ENCODE measurements around the gene CCDC57. TPM values are rescaled to one million over a fixed set of nuclear protein-coding genes. Genes with fewer than 3 reads are reported as not detected.
A peak's percentile ranks its signal among the peaks of the same experiment; 100 is the strongest.

The CCDC57 gene
- total RNA-seq, 4 donors from 2014 or later = 8.4 to 21.6 (median 16.4) TPM

DNA sequence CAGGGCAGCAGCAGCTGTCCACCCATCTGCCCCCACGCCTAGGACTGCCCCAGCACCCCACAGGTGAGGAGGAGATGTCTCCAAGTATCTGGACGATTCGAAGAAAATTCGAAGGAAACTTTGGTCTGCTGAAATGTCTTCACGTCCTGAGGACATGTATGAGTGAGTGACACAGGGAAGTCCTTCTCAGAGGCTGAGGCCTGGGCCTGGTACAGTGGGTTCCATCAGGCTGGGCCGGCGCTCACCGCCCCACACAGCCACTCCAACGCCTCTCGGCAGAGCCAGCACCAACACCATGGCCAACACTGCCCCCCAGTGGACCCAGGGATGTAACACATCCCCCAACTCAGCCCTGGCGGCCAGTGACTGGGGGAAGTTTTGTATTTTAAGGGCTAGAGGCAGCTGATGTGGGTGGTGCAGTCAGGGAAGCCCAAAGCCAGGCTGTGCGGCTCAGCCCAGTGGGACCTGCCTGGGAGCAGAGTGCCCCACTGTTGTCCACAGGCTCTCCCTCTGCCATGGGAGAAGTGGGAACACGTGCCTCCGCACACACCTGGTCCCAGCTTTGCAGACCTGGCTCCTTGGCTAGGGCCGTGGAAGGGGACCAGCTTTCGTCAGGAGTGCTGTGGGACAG, 58.8 kb downstream of the CCDC57 start:
- Histone ChIP-seq H3K27ac (replicated peaks in 1 of 4) (no peak overlapping the region), H3K4me3 (no peak overlapping the region), H3K4me1 (peaks cover 0 to 4% (median 0%) of the 10 kb centered on the region in 4 donors), H3K36me3 (peaks cover 0 to 44% (median 23%) of the 10 kb centered on the region in 4 donors), H3K27me3 (no peaks in the 10 kb centered on the region), H3K9me3 (no peaks in the 10 kb centered on the region)
- intact Hi-C loops (cut with DNase I) = loop anchor here (2.0 to 10.0 kb wide), 2 partner anchors 123 to 199 kb away; partner anchors contain the start of gene RAC3
- 49% methylated on average over 11 of the region's 16 CpGs for WGBS
- DNase-seq (ENCODE audit: extremely low spot score) = peak; percentile 93
- TF ChIP-seq POLR2A (IDR thresholded peaks at IDR 0.05; ENCODE audit: low read depth) (no peak), POLR2AphosphoS5 (IDR thresholded peaks at IDR 0.05) (peak; percentile 7 to 55)
- TF ChIP-seq, protein P1, sequence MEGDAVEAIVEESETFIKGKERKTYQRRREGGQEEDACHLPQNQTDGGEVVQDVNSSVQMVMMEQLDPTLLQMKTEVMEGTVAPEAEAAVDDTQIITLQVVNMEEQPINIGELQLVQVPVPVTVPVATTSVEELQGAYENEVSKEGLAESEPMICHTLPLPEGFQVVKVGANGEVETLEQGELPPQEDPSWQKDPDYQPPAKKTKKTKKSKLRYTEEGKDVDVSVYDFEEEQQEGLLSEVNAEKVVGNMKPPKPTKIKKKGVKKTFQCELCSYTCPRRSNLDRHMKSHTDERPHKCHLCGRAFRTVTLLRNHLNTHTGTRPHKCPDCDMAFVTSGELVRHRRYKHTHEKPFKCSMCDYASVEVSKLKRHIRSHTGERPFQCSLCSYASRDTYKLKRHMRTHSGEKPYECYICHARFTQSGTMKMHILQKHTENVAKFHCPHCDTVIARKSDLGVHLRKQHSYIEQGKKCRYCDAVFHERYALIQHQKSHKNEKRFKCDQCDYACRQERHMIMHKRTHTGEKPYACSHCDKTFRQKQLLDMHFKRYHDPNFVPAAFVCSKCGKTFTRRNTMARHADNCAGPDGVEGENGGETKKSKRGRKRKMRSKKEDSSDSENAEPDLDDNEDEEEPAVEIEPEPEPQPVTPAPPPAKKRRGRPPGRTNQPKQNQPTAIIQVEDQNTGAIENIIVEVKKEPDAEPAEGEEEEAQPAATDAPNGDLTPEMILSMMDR (IDR thresholded peaks at IDR 0.05) = peak; percentile 75 to 95 (median 89)

DNA sequence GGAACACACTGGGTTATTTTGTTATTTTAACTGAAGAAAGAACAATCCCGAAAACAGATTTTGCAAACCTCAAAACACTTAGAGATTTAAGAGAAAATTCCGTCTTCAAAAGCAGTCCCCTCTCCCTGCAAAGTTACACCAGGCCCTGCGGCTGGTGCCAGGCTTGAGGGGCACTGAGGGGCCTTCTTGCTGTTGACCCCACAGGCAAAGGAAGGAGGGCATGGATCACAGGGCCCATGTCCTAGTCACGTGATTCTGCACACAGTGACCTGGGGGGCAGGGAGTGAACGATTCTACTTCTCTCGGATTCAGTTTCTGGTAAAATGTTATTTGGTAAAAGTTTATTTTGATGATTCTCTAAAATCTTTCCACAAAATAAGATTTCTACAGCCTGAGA, 59.3 kb downstream of the CCDC57 start:
- no peaks in the 10 kb centered on the region for H3K27me3 ChIP-seq
- H3K9me3 ChIP-seq = no peaks in the 10 kb centered on the region
- DNase-seq (ENCODE audit: extremely low spot score) = no peak
- H3K27ac ChIP-seq (replicated peaks in 1 of 4) = no peak overlapping the region
- TF ChIP-seq EP300 (IDR thresholded peaks at IDR 0.05) (no peak), POLR2AphosphoS5 (IDR thresholded peaks at IDR 0.05) (no peak), POLR2A (IDR thresholded peaks at IDR 0.05; ENCODE audit: low read depth) (no peak)
- TF ChIP-seq, protein P1 (IDR thresholded peaks at IDR 0.05) = no peak
- H3K4me3 ChIP-seq = no peak overlapping the region
- 93% methylated on average over 6 of the region's 6 CpGs for WGBS
- peaks cover 0 to 43% (median 22%) of the 10 kb centered on the region in 4 donors for H3K36me3 ChIP-seq
- intact Hi-C loops (cut with DNase I) = loop anchor here (10.0 kb wide), 1 partner anchor 198 kb away; no protein-coding TSS in a partner anchor
- peaks cover 0 to 4% (median 0%) of the 10 kb centered on the region in 4 donors for H3K4me1 ChIP-seq

DNA sequence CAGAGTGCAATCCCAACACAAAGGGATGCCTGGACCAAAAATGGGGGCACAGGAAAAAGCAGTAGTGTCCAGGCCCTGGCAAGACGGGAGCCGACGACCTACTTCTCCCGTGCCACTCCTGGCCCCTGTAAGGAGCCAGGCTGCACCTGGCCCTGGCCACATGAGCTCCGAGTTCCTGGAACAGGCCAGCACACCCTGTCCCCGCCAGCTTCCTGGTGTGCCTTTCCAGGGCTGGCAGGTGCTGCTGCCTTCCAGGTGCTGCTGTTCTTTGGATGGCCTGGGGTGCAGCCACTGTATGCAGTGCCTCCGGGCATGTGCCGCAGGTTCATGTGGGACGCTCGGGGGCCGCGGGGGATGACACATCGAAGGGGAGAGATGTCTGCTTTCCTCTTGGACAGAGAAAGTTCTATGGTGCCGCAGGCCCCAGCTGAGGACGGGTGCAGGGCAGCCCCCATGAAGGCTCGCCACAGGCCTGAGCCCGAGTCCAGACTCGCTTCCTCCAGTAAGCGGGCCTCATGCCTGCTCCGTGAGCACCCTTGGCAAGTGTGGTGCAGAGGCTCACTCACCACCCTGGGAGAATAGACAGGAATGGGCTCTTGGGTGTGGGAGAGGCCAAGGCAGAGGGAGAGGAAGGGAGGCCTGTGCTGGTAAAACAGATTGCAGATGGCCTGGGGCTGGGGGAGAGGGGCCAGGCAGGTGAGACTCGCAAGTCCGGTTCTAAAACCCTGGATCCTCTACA, 59.9 kb downstream of the CCDC57 start:
- H3K4me1 ChIP-seq = peaks cover 0 to 4% (median 0%) of the 10 kb centered on the region in 4 donors
- H3K9me3 ChIP-seq = no peaks in the 10 kb centered on the region
- intact Hi-C loops (cut with DNase I) = loop anchor here (10.0 kb wide), 1 partner anchor 198 kb away; no protein-coding TSS in a partner anchor
- no peak overlapping the region for H3K4me3 ChIP-seq
- WGBS = 85% methylated on average over 22 of the region's 22 CpGs
- TF ChIP-seq POLR2A (IDR thresholded peaks at IDR 0.05; ENCODE audit: low read depth) (no peak), EP300 (IDR thresholded peaks at IDR 0.05) (no peak), POLR2AphosphoS5 (IDR thresholded peaks at IDR 0.05) (no peak)
- TF ChIP-seq, protein P1 (IDR thresholded peaks at IDR 0.05) = no peak
- no peak for DNase-seq (ENCODE audit: extremely low spot score)
- H3K36me3 ChIP-seq = peaks cover 0 to 37% (median 19%) of the 10 kb centered on the region in 4 donors
- H3K27me3 ChIP-seq = no peaks in the 10 kb centered on the region
- H3K27ac ChIP-seq (replicated peaks in 1 of 4) = no peak overlapping the region

DNA sequence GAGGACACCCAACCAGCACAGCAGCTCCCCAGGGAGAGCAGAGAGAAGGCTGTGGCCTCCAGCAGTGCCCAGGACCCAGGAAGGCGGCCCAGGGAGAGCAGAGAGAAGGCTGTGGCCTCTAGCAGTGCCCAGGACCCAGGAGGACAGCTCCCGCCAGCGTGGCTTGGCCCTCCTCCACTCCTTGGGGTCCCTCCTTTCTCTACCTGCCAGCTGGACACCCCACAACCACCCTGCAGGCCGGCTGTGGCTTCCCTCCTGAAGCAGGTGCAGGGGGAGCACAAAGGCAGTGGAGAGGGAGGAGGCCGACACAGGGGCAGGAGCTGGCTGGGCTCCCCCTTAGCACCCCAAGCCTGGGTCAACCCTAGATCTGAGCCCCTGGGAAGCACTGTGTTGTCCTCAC, 60.5 kb downstream of the CCDC57 start:
- 100% methylated on average over 1 of the region's 5 CpGs for WGBS
- TF ChIP-seq POLR2A (IDR thresholded peaks at IDR 0.05; ENCODE audit: low read depth) = no peak
- no peak for TF ChIP-seq POLR2AphosphoS5 (IDR thresholded peaks at IDR 0.05)
- TF ChIP-seq, protein P1 (IDR thresholded peaks at IDR 0.05) = no peak
- TF ChIP-seq EP300 (IDR thresholded peaks at IDR 0.05) = no peak
- H3K4me3 ChIP-seq = no peak overlapping the region
- DNase-seq (ENCODE audit: extremely low spot score) = no peak
- no peaks in the 10 kb centered on the region for H3K27me3 ChIP-seq
- intact Hi-C loops (cut with DNase I) = loop anchor here (10.0 kb wide), 1 partner anchor 197 kb away; no protein-coding TSS in a partner anchor
- H3K4me1 ChIP-seq = peaks cover 0 to 4% (median 0%) of the 10 kb centered on the region in 4 donors
- peaks cover 0 to 31% (median 17%) of the 10 kb centered on the region in 4 donors for H3K36me3 ChIP-seq
- H3K9me3 ChIP-seq = no peaks in the 10 kb centered on the region
- no peak overlapping the region for H3K27ac ChIP-seq (replicated peaks in 1 of 4)

Measured in esophagus muscularis mucosa (tissue), 4 donors.